ENCODE measurements around the gene DLX2. TPM values are rescaled to one million over a fixed set of nuclear protein-coding genes. Genes with fewer than 3 reads are reported as not detected.

Gene DLX2
- total and polyA plus RNA-seq, 4 donors: 0.01 to 0.26 TPM; not detected in 2

DNA sequence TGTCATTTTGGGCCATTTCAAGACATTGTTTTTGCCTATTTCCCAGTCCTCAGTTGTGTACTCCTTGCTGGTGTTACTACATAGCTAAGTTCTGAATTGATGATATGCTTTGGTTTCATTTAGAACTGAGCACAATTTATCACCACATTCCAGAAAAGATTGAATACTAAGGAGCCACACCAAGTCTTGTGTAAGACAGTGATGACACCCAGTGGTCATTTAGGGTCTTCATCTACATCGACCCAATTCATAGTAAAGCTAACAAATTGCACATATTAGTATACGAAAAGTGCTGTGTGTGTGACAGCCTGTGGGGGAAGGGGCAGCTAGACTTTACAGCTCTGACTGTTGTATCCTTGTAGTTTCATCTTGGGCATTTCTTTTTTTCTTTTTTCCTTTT lies 10.9 kb upstream of the DLX2 start:
- Histone ChIP-seq H3K4me1 (ENCODE audit: control insufficient read depth in 5 of 5, insufficient read depth in 5 of 5, low read length in 5 of 5) (no peaks in the 10 kb centered on the region), H3K9me3 (ENCODE audit: control insufficient read depth in 4 of 4, insufficient read depth in 3 of 4, low read length in 3 of 4) (peaks cover 0 to 2% (median 0%) of the 10 kb centered on the region in 4 donors), H3K4me3 (no peak overlapping the region), H3K27ac (ENCODE audit: low read depth in 1 of 2, low read length in 1 of 2) (no peak overlapping the region), H3K9ac (ENCODE audit: insufficient read depth in 1 of 2, low read length in 2 of 2) (no peak overlapping the region), H3K27me3 (ENCODE audit: control insufficient read depth in 3 of 3, insufficient read depth in 3 of 3, low read length in 2 of 3) (peaks cover 0 to 24% (median 9%) of the 10 kb centered on the region in 3 donors), H3K36me3 (ENCODE audit: control insufficient read depth in 4 of 4, insufficient read depth in 4 of 4, low read length in 4 of 4) (no peaks in the 10 kb centered on the region)
- no peak for ATAC-seq (ENCODE audit: insufficient read depth, low FRiP score)
- DNase-seq: peak in 2 of 3 donors; percentile 42 to 59
- 41 to 53% methylated on average over 2 of the region's 2 CpGs for WGBS, 2 donors
- TF ChIP-seq, protein P1, sequence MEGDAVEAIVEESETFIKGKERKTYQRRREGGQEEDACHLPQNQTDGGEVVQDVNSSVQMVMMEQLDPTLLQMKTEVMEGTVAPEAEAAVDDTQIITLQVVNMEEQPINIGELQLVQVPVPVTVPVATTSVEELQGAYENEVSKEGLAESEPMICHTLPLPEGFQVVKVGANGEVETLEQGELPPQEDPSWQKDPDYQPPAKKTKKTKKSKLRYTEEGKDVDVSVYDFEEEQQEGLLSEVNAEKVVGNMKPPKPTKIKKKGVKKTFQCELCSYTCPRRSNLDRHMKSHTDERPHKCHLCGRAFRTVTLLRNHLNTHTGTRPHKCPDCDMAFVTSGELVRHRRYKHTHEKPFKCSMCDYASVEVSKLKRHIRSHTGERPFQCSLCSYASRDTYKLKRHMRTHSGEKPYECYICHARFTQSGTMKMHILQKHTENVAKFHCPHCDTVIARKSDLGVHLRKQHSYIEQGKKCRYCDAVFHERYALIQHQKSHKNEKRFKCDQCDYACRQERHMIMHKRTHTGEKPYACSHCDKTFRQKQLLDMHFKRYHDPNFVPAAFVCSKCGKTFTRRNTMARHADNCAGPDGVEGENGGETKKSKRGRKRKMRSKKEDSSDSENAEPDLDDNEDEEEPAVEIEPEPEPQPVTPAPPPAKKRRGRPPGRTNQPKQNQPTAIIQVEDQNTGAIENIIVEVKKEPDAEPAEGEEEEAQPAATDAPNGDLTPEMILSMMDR (IDR thresholded peaks at IDR 0.05; ENCODE audit: control extremely low read depth, extremely low read depth): peak; percentile 4

- Histone ChIP-seq H3K4me3 (no peak overlapping the region), H3K36me3 (ENCODE audit: control insufficient read depth in 4 of 4, insufficient read depth in 4 of 4, low read length in 4 of 4) (no peaks in the 10 kb centered on the region), H3K9ac (ENCODE audit: insufficient read depth in 1 of 2, low read length in 2 of 2) (no peak overlapping the region), H3K27me3 (ENCODE audit: control insufficient read depth in 3 of 3, insufficient read depth in 3 of 3, low read length in 2 of 3) (peaks cover 0 to 57% (median 43%) of the 10 kb centered on the region in 3 donors), H3K4me1 (ENCODE audit: control insufficient read depth in 5 of 5, insufficient read depth in 5 of 5, low read length in 5 of 5) (peaks cover 0 to 10% (median 0%) of the 10 kb centered on the region in 5 donors), H3K9me3 (ENCODE audit: control insufficient read depth in 4 of 4, insufficient read depth in 3 of 4, low read length in 3 of 4) (peaks cover 0 to 8% (median 0%) of the 10 kb centered on the region in 4 donors), H3K27ac (ENCODE audit: low read depth in 1 of 2, low read length in 1 of 2) (no peak overlapping the region)
- ATAC-seq (ENCODE audit: insufficient read depth, low FRiP score) (no peak), DNase-seq (peak in 2 of 3 donors; percentile 3 to 15)
- 40 to 52% methylated on average over 31 of the region's 31 CpGs for WGBS, 2 donors
- TF ChIP-seq, protein P1 (IDR thresholded peaks at IDR 0.05; ENCODE audit: control extremely low read depth, extremely low read depth): no peak
Measured at GRCh38 chr2:172109988-172110811, 7.5 kb upstream of the DLX2 start.

DNA sequence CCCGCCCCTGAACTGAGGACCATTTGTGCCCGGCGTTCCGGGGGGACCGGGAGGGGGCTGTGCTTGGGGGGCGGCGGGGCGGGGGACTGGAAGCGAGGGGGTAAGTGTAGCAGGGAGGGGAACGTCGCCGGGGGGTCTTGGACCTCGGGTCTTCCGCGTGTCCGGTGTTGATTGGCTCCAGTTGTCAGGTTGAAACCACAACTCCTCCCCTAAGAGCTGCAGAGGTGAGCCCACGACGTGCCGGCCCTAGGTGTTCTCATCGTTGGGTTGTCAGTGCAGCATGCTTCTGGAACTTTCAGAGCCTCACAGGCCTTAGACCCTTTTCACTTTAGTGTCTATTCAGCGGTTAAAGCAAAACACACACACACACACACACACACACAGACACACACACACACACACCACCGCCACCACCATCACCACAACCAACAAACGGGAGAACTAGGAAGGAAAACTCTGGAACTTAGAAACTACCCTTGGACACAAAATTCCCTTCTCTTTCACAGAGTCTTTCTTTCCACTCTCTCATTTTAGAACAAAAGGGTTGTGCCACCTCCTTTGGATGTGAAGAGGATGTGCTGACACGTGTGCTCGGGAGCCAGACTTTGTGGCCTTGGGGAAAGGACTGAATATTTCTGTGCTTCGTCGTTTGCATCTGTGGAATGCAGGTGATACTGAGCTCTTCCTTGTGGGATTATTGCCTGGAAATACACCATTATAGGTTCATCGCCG lies 6.7 kb upstream of the DLX2 start:
- Histone ChIP-seq H3K9ac (ENCODE audit: insufficient read depth in 1 of 2, low read length in 2 of 2) (no peak overlapping the region), H3K4me3 (no peak overlapping the region), H3K9me3 (ENCODE audit: control insufficient read depth in 4 of 4, insufficient read depth in 3 of 4, low read length in 3 of 4) (peaks cover 0 to 8% (median 0%) of the 10 kb centered on the region in 4 donors), H3K27me3 (ENCODE audit: control insufficient read depth in 3 of 3, insufficient read depth in 3 of 3, low read length in 2 of 3) (peaks cover 0 to 63% (median 50%) of the 10 kb centered on the region in 3 donors), H3K27ac (ENCODE audit: low read depth in 1 of 2, low read length in 1 of 2) (no peak overlapping the region), H3K4me1 (ENCODE audit: control insufficient read depth in 5 of 5, insufficient read depth in 5 of 5, low read length in 5 of 5) (peaks cover 0 to 10% (median 0%) of the 10 kb centered on the region in 5 donors), H3K36me3 (ENCODE audit: control insufficient read depth in 4 of 4, insufficient read depth in 4 of 4, low read length in 4 of 4) (no peaks in the 10 kb centered on the region)
- TF ChIP-seq, protein P1 (IDR thresholded peaks at IDR 0.05; ENCODE audit: control extremely low read depth, extremely low read depth): no peak
- no peak for ATAC-seq (ENCODE audit: insufficient read depth, low FRiP score)
- peak in 1 of 3 donors; percentile 16 for DNase-seq
- 18 to 28% methylated on average over 29 of the region's 29 CpGs for WGBS, 2 donors

Data from lung (tissue), 12 donors.